ENCODE data around the gene DYNLRB2.

The DYNLRB2 gene

GRCh38 chr16:80591071-80591915 is 50.5 kb downstream of the DYNLRB2 start:
- Histone ChIP-seq H3K4ac (ENCODE audit: low read depth, low read length) (no peak overlapping the region), H3K79me2 (ENCODE audit: control insufficient read depth, insufficient read depth, low read length) (no peaks in the 10 kb centered on the region), H3K18ac (ENCODE audit: low read length) (no peak overlapping the region), H3K27ac (ENCODE audit: low read depth, low read length) (no peak overlapping the region), H3K36me3 (ENCODE audit: control insufficient read depth, insufficient read depth, low read length) (no peaks in the 10 kb centered on the region), H2BK15ac (replicated peaks; ENCODE audit: low read depth) (no peak overlapping the region), H2AK5ac (ENCODE audit: low read length) (no peak overlapping the region), H3K79me1 (ENCODE audit: low read length) (no peaks in the 10 kb centered on the region), H3K4me2 (ENCODE audit: low read length) (no peak overlapping the region), H2BK120ac (ENCODE audit: low read depth, low read length) (no peak overlapping the region), H4K5ac (ENCODE audit: low read length) (no peak overlapping the region), H3K56ac (ENCODE audit: low read length) (no peak overlapping the region), H4K8ac (ENCODE audit: low read depth, low read length) (no peak overlapping the region), H3K4me1 (ENCODE audit: control insufficient read depth, low read depth, low read length) (no peaks in the 10 kb centered on the region), H3K9ac (ENCODE audit: low read length) (no peak overlapping the region), H3K27me3 (ENCODE audit: insufficient read depth, low read length, poor library complexity) (no peaks in the 10 kb centered on the region), H3K23ac (ENCODE audit: low read length) (no peak overlapping the region), H2BK5ac (ENCODE audit: low read length) (no peak overlapping the region), H3K4me3 (ENCODE audit: low read length) (no peak overlapping the region)
- WGBS (ENCODE audit: extremely low coverage, insufficient coverage, low lambda C conversion rate), result no CpG with 5 or more reads among the region's 7 CpGs
- no peak for DNase-seq

- no peak for DNase-seq
- no peaks in the 10 kb centered on the region for H3K36me3 ChIP-seq (ENCODE audit: control insufficient read depth, insufficient read depth, low read length)
- no peak overlapping the region for H3K56ac ChIP-seq (ENCODE audit: low read length)
- H3K79me2 ChIP-seq (ENCODE audit: control insufficient read depth, insufficient read depth, low read length), result no peaks in the 10 kb centered on the region
- WGBS (ENCODE audit: extremely low coverage, insufficient coverage, low lambda C conversion rate), result no CpG with 5 or more reads among the region's 2 CpGs
- no peak overlapping the region for H4K8ac ChIP-seq (ENCODE audit: low read depth, low read length)
- H2AK5ac ChIP-seq (ENCODE audit: low read length), result no peak overlapping the region
- no peaks in the 10 kb centered on the region for H3K27me3 ChIP-seq (ENCODE audit: insufficient read depth, low read length, poor library complexity)
- H3K27ac ChIP-seq (ENCODE audit: low read depth, low read length), result no peak overlapping the region
- H3K4me1 ChIP-seq (ENCODE audit: control insufficient read depth, low read depth, low read length), result no peaks in the 10 kb centered on the region
- H2BK15ac ChIP-seq (replicated peaks; ENCODE audit: low read depth), result no peak overlapping the region
- no peak overlapping the region for H3K4ac ChIP-seq (ENCODE audit: low read depth, low read length)
- H3K4me3 ChIP-seq (ENCODE audit: low read length), result no peak overlapping the region
- H4K5ac ChIP-seq (ENCODE audit: low read length), result no peak overlapping the region
- H2BK120ac ChIP-seq (ENCODE audit: low read depth, low read length), result no peak overlapping the region
- no peak overlapping the region for H2BK5ac ChIP-seq (ENCODE audit: low read length)
- no peak overlapping the region for H3K18ac ChIP-seq (ENCODE audit: low read length)
- no peaks in the 10 kb centered on the region for H3K79me1 ChIP-seq (ENCODE audit: low read length)
- no peak overlapping the region for H3K23ac ChIP-seq (ENCODE audit: low read length)
- H3K4me2 ChIP-seq (ENCODE audit: low read length), result no peak overlapping the region
- H3K9ac ChIP-seq (ENCODE audit: low read length), result no peak overlapping the region
Measured at GRCh38 chr16:80592273-80592672, 51.5 kb downstream of the DYNLRB2 start.

- Histone ChIP-seq H3K27me3 (ENCODE audit: insufficient read depth, low read length, poor library complexity) (no peaks in the 10 kb centered on the region), H3K18ac (ENCODE audit: low read length) (no peak overlapping the region), H3K4me2 (ENCODE audit: low read length) (no peak overlapping the region), H3K56ac (ENCODE audit: low read length) (no peak overlapping the region), H2BK15ac (replicated peaks; ENCODE audit: low read depth) (no peak overlapping the region), H3K36me3 (ENCODE audit: control insufficient read depth, insufficient read depth, low read length) (no peaks in the 10 kb centered on the region), H3K79me2 (ENCODE audit: control insufficient read depth, insufficient read depth, low read length) (no peaks in the 10 kb centered on the region), H3K79me1 (ENCODE audit: low read length) (no peaks in the 10 kb centered on the region), H3K4me3 (ENCODE audit: low read length) (no peak overlapping the region), H3K9ac (ENCODE audit: low read length) (no peak overlapping the region), H4K5ac (ENCODE audit: low read length) (no peak overlapping the region), H3K23ac (ENCODE audit: low read length) (no peak overlapping the region), H2AK5ac (ENCODE audit: low read length) (no peak overlapping the region), H3K4me1 (ENCODE audit: control insufficient read depth, low read depth, low read length) (no peaks in the 10 kb centered on the region), H2BK120ac (ENCODE audit: low read depth, low read length) (no peak overlapping the region), H2BK5ac (ENCODE audit: low read length) (no peak overlapping the region), H3K27ac (ENCODE audit: low read depth, low read length) (no peak overlapping the region), H3K4ac (ENCODE audit: low read depth, low read length) (no peak overlapping the region), H4K8ac (ENCODE audit: low read depth, low read length) (no peak overlapping the region)
- no peak for DNase-seq
Measured at GRCh38 chr16:80594756-80595155, 54.0 kb downstream of the DYNLRB2 start.

- Histone ChIP-seq H3K27me3 (ENCODE audit: insufficient read depth, low read length, poor library complexity) (no peaks in the 10 kb centered on the region), H3K4ac (ENCODE audit: low read depth, low read length) (no peak overlapping the region), H3K9ac (ENCODE audit: low read length) (no peak overlapping the region), H3K36me3 (ENCODE audit: control insufficient read depth, insufficient read depth, low read length) (no peaks in the 10 kb centered on the region), H3K79me2 (ENCODE audit: control insufficient read depth, insufficient read depth, low read length) (no peaks in the 10 kb centered on the region), H2AK5ac (ENCODE audit: low read length) (no peak overlapping the region), H4K8ac (ENCODE audit: low read depth, low read length) (no peak overlapping the region), H3K4me3 (ENCODE audit: low read length) (no peak overlapping the region), H2BK120ac (ENCODE audit: low read depth, low read length) (no peak overlapping the region), H3K18ac (ENCODE audit: low read length) (no peak overlapping the region), H2BK5ac (ENCODE audit: low read length) (no peak overlapping the region), H4K5ac (ENCODE audit: low read length) (no peak overlapping the region), H3K79me1 (ENCODE audit: low read length) (no peaks in the 10 kb centered on the region), H3K56ac (ENCODE audit: low read length) (no peak overlapping the region), H3K27ac (ENCODE audit: low read depth, low read length) (no peak overlapping the region), H3K4me1 (ENCODE audit: control insufficient read depth, low read depth, low read length) (no peaks in the 10 kb centered on the region), H3K4me2 (ENCODE audit: low read length) (no peak overlapping the region), H3K23ac (ENCODE audit: low read length) (no peak overlapping the region), H2BK15ac (replicated peaks; ENCODE audit: low read depth) (no peak overlapping the region)
- DNase-seq, result no peak
- WGBS (ENCODE audit: extremely low coverage, insufficient coverage, low lambda C conversion rate), result 95% methylated on average over 3 of the region's 7 CpGs
Measured at GRCh38 chr16:80596507-80597207, 55.9 kb downstream of the DYNLRB2 start.

- Histone ChIP-seq H3K36me3 (ENCODE audit: control insufficient read depth, insufficient read depth, low read length) (no peaks in the 10 kb centered on the region), H2BK15ac (replicated peaks; ENCODE audit: low read depth) (no peak overlapping the region), H3K79me1 (ENCODE audit: low read length) (no peaks in the 10 kb centered on the region), H2BK5ac (ENCODE audit: low read length) (no peak overlapping the region), H3K27ac (ENCODE audit: low read depth, low read length) (no peak overlapping the region), H3K4ac (ENCODE audit: low read depth, low read length) (no peak overlapping the region), H3K56ac (ENCODE audit: low read length) (no peak overlapping the region), H2BK120ac (ENCODE audit: low read depth, low read length) (no peak overlapping the region), H4K5ac (ENCODE audit: low read length) (no peak overlapping the region), H4K8ac (ENCODE audit: low read depth, low read length) (no peak overlapping the region), H2AK5ac (ENCODE audit: low read length) (no peak overlapping the region), H3K79me2 (ENCODE audit: control insufficient read depth, insufficient read depth, low read length) (no peaks in the 10 kb centered on the region), H3K4me1 (ENCODE audit: control insufficient read depth, low read depth, low read length) (no peaks in the 10 kb centered on the region), H3K4me3 (ENCODE audit: low read length) (no peak overlapping the region), H3K18ac (ENCODE audit: low read length) (no peak overlapping the region), H3K4me2 (ENCODE audit: low read length) (no peak overlapping the region), H3K9ac (ENCODE audit: low read length) (no peak overlapping the region), H3K23ac (ENCODE audit: low read length) (no peak overlapping the region), H3K27me3 (ENCODE audit: insufficient read depth, low read length, poor library complexity) (no peaks in the 10 kb centered on the region)
- DNase-seq, result no peak
- no CpG with 5 or more reads among the region's 3 CpGs for WGBS (ENCODE audit: extremely low coverage, insufficient coverage, low lambda C conversion rate)
Measured at GRCh38 chr16:80599466-80599865, 58.7 kb downstream of the DYNLRB2 start.

Data from mesendoderm (in vitro differentiated cells).